NCI-H1048 (cell line): Measurements from ENCODE around the gene OLFM2.
"Not testable (repeated sequence)": the region's sequence is repeated elsewhere in the genome, so short reads cannot be mapped to it uniquely, and the experiment has no call there.

Experiments
- DNase-seq: peaks from one replicate; lab custom pipeline; 2025; lab: John Stamatoyannopoulos, UW

Gene OLFM2

GRCh38 chr19:9936326-9937000 is at the start of gene OLFM2:
TSS of gene OLFM2 (minus strand) at chr19:9936515. CDS start at chr19:9936366, 149 bp downstream.
- peak; percentile 33 for DNase-seq

- DNase-seq: no peak
Measured at GRCh38 chr19:9981406-9982260, 45.3 kb upstream of the OLFM2 start.

GRCh38 chr19:9972103-9972502 is 35.8 kb upstream of the OLFM2 start:
- no peak for DNase-seq

- DNase-seq: no peak
Measured at GRCh38 chr19:9971166-9971897, 35.0 kb upstream of the OLFM2 start.

- DNase-seq: no peak
Measured at GRCh38 chr19:9970481-9970880, 34.2 kb upstream of the OLFM2 start.

- no peak for DNase-seq
Measured at GRCh38 chr19:9969688-9969975, 33.3 kb upstream of the OLFM2 start.

- DNase-seq: no peak
Measured at GRCh38 chr19:9968820-9969687, 32.7 kb upstream of the OLFM2 start.

GRCh38 chr19:9967326-9967725 is 31.0 kb upstream of the OLFM2 start:
- no peak for DNase-seq

- DNase-seq: no peak
Measured at GRCh38 chr19:9966448-9966847, 30.1 kb upstream of the OLFM2 start.

- DNase-seq: no peak
Measured at GRCh38 chr19:9966024-9966423, 29.7 kb upstream of the OLFM2 start.

GRCh38 chr19:9962623-9963290 is 26.4 kb upstream of the OLFM2 start:
- DNase-seq: no peak

- no peak for DNase-seq
Measured at GRCh38 chr19:9961103-9961502, 24.8 kb upstream of the OLFM2 start.

GRCh38 chr19:9958379-9958821 is 22.1 kb upstream of the OLFM2 start:
- no peak for DNase-seq

- DNase-seq: no peak
Measured at GRCh38 chr19:9956956-9957355, 20.6 kb upstream of the OLFM2 start.

- DNase-seq: no peak
Measured at GRCh38 chr19:9953802-9954542, 17.7 kb upstream of the OLFM2 start.

GRCh38 chr19:9952276-9952675 is 16.0 kb upstream of the OLFM2 start:
- DNase-seq: no peak

- DNase-seq: no peak
Measured at GRCh38 chr19:9947441-9947840, 11.1 kb upstream of the OLFM2 start.

GRCh38 chr19:9946528-9947125 is 10.3 kb upstream of the OLFM2 start:
- DNase-seq: not testable (repeated sequence)

- no peak for DNase-seq
Measured at GRCh38 chr19:9945319-9945966, 9.1 kb upstream of the OLFM2 start.

- no peak for DNase-seq
Measured at GRCh38 chr19:9943744-9944143, 7.4 kb upstream of the OLFM2 start.
